Measurements from ENCODE around the gene AGAP2.

AGAP2 gene

DNA sequence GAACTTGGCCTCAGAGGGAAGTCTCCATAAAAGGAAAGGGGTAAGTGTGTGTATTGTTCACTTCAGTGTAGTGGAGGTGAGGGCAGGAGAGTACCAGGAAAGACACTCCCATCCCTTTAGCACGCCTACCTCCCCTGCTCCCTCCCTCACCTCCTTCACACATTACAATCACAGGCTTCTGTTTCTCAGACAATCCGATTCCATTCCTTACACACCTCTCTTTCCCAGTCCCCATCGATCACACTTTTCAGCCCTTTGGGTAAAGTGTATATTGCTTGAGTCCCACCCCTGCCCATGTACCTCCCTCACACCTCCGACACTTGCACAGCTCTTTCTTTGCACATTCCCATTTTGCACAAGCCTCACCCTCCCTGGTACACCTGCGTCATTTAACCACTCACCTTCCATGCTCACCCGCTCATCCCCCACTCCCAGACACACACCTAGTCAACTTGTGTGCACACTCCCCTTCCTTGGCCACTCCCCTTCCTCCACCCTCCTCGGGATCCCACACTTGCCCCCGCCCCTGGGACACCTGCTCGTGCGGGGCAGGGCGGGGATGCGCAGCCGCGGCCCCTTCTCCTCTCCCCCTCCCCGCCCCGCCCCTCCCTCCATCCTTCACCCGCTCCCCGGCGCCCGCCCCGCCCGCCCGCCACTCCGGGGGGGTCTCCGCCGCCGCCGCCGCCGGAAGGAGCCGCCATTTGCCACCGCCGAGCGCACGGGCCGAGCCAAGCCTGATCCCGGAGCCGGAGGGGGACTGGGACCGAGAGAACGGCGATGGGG lies 16.1 kb upstream of the AGAP2 start, which contains the start of gene MARCHF9 (continued):
- TF ChIP-seq, protein P1, sequence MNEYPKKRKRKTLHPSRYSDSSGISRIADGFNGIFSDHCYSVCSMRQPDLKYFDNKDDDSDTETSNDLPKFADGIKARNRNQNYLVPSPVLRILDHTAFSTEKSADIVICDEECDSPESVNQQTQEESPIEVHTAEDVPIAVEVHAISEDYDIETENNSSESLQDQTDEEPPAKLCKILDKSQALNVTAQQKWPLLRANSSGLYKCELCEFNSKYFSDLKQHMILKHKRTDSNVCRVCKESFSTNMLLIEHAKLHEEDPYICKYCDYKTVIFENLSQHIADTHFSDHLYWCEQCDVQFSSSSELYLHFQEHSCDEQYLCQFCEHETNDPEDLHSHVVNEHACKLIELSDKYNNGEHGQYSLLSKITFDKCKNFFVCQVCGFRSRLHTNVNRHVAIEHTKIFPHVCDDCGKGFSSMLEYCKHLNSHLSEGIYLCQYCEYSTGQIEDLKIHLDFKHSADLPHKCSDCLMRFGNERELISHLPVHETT (tag by site-specific recombination; IDR thresholded peaks at IDR 0.05) = no peak

DNA sequence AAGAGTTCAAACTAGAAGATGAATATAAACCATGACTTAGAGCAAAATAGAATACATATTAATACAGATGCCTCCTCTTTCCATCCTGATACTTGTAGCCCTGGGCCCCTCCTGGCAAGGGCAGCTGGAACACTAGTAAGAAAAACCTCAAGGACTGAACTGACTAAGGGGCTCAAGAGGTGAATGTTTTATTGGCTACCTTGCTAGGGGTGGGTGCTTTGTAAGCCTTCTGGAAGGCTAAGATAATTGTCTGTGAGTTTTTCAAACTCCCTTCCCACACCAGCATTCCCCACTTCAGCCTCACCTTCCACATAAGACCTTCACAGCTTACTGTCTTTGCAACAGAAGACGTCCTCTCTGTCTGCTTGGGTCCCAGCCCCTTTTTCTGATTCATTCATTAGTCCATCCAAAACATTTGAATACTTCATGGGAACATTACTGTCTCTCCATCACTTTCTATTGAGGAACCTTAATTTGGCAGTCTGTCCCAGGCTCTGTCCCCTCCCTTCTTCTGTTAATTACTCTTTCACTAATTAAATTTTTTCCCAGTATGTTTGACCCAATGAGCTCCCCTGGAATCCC lies 15.3 kb upstream of the AGAP2 start:
- peaks cover 19 to 47% of the 10 kb centered on the region in 2 experiments for H3K36me3 ChIP-seq (ENCODE audit: control insufficient read depth in 2 of 2, insufficient read depth in 1 of 2, low read length in 2 of 2)
- TF ChIP-seq FEZF1 (tag by site-specific recombination; IDR thresholded peaks at IDR 0.05) = no peak
- TF ChIP-seq ZBTB20 (tag by site-specific recombination; IDR thresholded peaks at IDR 0.05) = peak; percentile 48
- peaks cover 16% of the 10 kb centered on the region for H3K4me1 ChIP-seq (ENCODE audit: control insufficient read depth, insufficient read depth, low read length)
- POLR2A ChIA-PET = interaction anchor here (0.5 to 1.4 kb wide), 2 partner anchors 18 to 1831 kb away, joined by 4 read pairs; partner anchors contain the start of genes EEF1AKMT3 and METTL1
- CTCF ChIA-PET = no interaction called here
- H3K27ac ChIP-seq (ENCODE audit: extremely low read depth, low read depth, low read length) = no peak overlapping the region
- no peak overlapping the region for H3K4me3 ChIP-seq (ENCODE audit: low read depth, low read length)
- no peaks in the 10 kb centered on the region for H3K9me3 ChIP-seq (ENCODE audit: control insufficient read depth, insufficient read depth, low read depth, low read length)

DNA sequence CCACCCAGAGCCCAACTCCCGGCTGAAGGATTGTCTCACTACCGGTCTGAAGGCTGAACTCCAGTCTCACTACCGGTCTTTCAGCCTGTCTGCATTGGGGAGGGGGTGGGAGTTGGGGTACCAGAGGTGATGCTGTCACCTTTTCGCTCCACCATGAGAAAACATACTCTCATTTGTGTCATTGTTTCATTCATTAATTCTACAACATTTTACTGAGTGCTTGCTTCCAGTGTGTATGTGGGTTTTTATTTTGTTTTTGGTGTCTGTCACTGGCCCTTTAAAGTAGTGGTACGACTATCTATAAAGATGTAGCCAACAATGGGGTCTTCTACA lies 14.1 kb upstream of the AGAP2 start:
- H3K4me1 ChIP-seq (ENCODE audit: control insufficient read depth, insufficient read depth, low read length) = peaks cover 16% of the 10 kb centered on the region
- ChIA-PET CTCF (no interaction called here), POLR2A (interaction anchor here (0.9 to 1.2 kb wide), 6 partner anchors 14 to 294 kb away, joined by 3 to 6 read pairs (median 4); partner anchors contain the start of genes DDIT3, EEF1AKMT3 and METTL1)
- H3K27ac ChIP-seq (ENCODE audit: extremely low read depth, low read depth, low read length) = no peak overlapping the region
- no peaks in the 10 kb centered on the region for H3K9me3 ChIP-seq (ENCODE audit: control insufficient read depth, insufficient read depth, low read depth, low read length)
- peaks cover 22 to 47% of the 10 kb centered on the region in 2 experiments for H3K36me3 ChIP-seq (ENCODE audit: control insufficient read depth in 2 of 2, insufficient read depth in 1 of 2, low read length in 2 of 2)
- H3K4me3 ChIP-seq (ENCODE audit: low read depth, low read length) = peak overlapping the region; percentile 15; the same call in 1 of the 2 replicates
- TF ChIP-seq ZNF174 (tag by site-specific recombination; IDR thresholded peaks at IDR 0.05) = no peak
- no peak for TF ChIP-seq BCL11A (tag by site-specific recombination; IDR thresholded peaks at IDR 0.05; ENCODE audit: low read depth)
- TF ChIP-seq, protein P2, sequence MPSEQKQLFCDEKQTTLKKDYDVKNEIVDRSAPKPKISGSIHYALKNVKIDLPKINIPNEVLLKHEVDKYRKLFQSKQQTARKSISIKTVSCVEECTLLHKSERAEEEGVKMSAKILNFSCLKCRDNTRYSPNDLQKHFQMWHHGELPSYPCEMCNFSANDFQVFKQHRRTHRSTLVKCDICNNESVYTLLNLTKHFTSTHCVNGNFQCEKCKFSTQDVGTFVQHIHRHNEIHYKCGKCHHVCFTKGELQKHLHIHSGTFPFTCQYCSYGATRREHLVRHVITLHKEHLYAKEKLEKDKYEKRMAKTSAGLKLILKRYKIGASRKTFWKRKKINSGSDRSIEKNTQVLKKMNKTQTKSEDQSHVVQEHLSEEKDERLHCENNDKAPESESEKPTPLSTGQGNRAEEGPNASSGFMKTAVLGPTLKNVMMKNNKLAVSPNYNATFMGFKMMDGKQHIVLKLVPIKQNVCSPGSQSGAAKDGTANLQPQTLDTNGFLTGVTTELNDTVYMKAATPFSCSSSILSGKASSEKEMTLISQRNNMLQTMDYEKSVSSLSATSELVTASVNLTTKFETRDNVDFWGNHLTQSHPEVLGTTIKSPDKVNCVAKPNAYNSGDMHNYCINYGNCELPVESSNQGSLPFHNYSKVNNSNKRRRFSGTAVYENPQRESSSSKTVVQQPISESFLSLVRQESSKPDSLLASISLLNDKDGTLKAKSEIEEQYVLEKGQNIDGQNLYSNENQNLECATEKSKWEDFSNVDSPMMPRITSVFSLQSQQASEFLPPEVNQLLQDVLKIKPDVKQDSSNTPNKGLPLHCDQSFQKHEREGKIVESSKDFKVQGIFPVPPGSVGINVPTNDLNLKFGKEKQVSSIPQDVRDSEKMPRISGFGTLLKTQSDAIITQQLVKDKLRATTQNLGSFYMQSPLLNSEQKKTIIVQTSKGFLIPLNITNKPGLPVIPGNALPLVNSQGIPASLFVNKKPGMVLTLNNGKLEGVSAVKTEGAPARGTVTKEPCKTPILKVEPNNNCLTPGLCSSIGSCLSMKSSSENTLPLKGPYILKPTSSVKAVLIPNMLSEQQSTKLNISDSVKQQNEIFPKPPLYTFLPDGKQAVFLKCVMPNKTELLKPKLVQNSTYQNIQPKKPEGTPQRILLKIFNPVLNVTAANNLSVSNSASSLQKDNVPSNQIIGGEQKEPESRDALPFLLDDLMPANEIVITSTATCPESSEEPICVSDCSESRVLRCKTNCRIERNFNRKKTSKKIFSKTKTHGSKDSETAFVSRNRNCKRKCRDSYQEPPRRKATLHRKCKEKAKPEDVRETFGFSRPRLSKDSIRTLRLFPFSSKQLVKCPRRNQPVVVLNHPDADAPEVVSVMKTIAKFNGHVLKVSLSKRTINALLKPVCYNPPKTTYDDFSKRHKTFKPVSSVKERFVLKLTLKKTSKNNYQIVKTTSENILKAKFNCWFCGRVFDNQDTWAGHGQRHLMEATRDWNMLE (tag by site-specific recombination; conservative IDR thresholded peaks at IDR 0.05; ENCODE audit: low read depth) = no peak
- TF ChIP-seq ZNF777 (tag by site-specific recombination; IDR thresholded peaks at IDR 0.05; ENCODE audit: borderline replicate concordance) = no peak
- TF ChIP-seq, protein P3, sequence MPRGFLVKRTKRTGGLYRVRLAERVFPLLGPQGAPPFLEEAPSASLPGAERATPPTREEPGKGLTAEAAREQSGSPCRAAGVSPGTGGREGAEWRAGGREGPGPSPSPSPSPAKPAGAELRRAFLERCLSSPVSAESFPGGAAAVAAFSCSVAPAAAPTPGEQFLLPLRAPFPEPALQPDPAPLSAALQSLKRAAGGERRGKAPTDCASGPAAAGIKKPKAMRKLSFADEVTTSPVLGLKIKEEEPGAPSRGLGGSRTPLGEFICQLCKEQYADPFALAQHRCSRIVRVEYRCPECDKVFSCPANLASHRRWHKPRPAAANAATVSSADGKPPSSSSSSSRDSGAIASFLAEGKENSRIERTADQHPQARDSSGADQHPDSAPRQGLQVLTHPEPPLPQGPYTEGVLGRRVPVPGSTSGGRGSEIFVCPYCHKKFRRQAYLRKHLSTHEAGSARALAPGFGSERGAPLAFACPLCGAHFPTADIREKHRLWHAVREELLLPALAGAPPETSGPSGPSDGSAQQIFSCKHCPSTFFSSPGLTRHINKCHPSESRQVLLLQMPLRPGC (tag by site-specific recombination; IDR thresholded peaks at IDR 0.05) = no peak
- TF ChIP-seq, protein P4, sequence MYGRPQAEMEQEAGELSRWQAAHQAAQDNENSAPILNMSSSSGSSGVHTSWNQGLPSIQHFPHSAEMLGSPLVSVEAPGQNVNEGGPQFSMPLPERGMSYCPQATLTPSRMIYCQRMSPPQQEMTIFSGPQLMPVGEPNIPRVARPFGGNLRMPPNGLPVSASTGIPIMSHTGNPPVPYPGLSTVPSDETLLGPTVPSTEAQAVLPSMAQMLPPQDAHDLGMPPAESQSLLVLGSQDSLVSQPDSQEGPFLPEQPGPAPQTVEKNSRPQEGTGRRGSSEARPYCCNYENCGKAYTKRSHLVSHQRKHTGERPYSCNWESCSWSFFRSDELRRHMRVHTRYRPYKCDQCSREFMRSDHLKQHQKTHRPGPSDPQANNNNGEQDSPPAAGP (tag by site-specific recombination; IDR thresholded peaks at IDR 0.05) = 0 out of 2 replicates have a peak, but pooled peaks have one; percentile 7
- no peak for TF ChIP-seq KLF9 (tag by site-specific recombination; IDR thresholded peaks at IDR 0.05; ENCODE audit: low read depth)
- TF ChIP-seq, protein P5, sequence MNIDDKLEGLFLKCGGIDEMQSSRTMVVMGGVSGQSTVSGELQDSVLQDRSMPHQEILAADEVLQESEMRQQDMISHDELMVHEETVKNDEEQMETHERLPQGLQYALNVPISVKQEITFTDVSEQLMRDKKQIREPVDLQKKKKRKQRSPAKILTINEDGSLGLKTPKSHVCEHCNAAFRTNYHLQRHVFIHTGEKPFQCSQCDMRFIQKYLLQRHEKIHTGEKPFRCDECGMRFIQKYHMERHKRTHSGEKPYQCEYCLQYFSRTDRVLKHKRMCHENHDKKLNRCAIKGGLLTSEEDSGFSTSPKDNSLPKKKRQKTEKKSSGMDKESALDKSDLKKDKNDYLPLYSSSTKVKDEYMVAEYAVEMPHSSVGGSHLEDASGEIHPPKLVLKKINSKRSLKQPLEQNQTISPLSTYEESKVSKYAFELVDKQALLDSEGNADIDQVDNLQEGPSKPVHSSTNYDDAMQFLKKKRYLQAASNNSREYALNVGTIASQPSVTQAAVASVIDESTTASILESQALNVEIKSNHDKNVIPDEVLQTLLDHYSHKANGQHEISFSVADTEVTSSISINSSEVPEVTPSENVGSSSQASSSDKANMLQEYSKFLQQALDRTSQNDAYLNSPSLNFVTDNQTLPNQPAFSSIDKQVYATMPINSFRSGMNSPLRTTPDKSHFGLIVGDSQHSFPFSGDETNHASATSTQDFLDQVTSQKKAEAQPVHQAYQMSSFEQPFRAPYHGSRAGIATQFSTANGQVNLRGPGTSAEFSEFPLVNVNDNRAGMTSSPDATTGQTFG (tag by site-specific recombination; IDR thresholded peaks at IDR 0.05; ENCODE audit: borderline replicate concordance) = no peak
- TF ChIP-seq HOXC10 (CRISPR knock-in tag; IDR thresholded peaks at IDR 0.05) = no peak
- TF ChIP-seq ZBTB8A (tag by site-specific recombination; IDR thresholded peaks at IDR 0.05) = peak; percentile 11; the same call in 1 of the 2 replicates
- TF ChIP-seq GLIS1 (tag by site-specific recombination; IDR thresholded peaks at IDR 0.05) = no peak
- 0 out of 2 replicates have a peak, but pooled peaks have one; percentile 17 for TF ChIP-seq REPIN1 (tag by site-specific recombination; IDR thresholded peaks at IDR 0.05; ENCODE audit: low read depth)
- peak; percentile 3; the same call in 1 of the 2 replicates for TF ChIP-seq ZNF24 (tag by site-specific recombination; IDR thresholded peaks at IDR 0.05)
- TF ChIP-seq ZNF221 (tag by site-specific recombination; IDR thresholded peaks at IDR 0.05; ENCODE audit: borderline replicate concordance) = no peak
- no peak for TF ChIP-seq KLF7 (tag by site-specific recombination; IDR thresholded peaks at IDR 0.05; ENCODE audit: borderline replicate concordance)
